Activated CD4-positive, alpha-beta T cell treated with anti-CD3 and anti-CD28 coated beads, Interleukin-2, Interleukin-6, amounts not matched to agents 100 ng/mL and 50 ng/mL, durations not matched to agents 16 hours and 8 hours (primary cell): ENCODE measurements around the gene ARPC3.
"Not testable (repeated sequence)": the region's sequence is repeated elsewhere in the genome, so short reads cannot be mapped to it uniquely, and the experiment has no call there.

Experiments used
- DNase-seq: peaks from one replicate; pipeline ENCODE4 v3.0.0-alpha.2; 2020

Gene ARPC3

GRCh38 chr12:110449799-110450497 lies at the start of gene ARPC3:
TSS of gene ARPC3 (minus strand) at chr12:110450337. CDS start at chr12:110450260, 77 bp downstream.
- peak; percentile 97 for DNase-seq

- no peak for DNase-seq
Measured at GRCh38 chr12:110498984-110499706, 49.0 kb upstream of the ARPC3 start.

- no peak for DNase-seq
Measured at GRCh38 chr12:110475426-110475825, 25.3 kb upstream of the ARPC3 start.

- peak; percentile 98 for DNase-seq
Measured at GRCh38 chr12:110468214-110469048, 18.3 kb upstream of the ARPC3 start, which contains the start of the genes FAM216A and GPN3. TSS of gene FAM216A (plus strand) at chr12:110468845. CDS start at chr12:110468876, 31 bp downstream. TSS of gene GPN3 (minus strand) at chr12:110468257. CDS start at chr12:110468203, 54 bp downstream.

GRCh38 chr12:110467847-110468213 lies 17.7 kb upstream of the ARPC3 start:
- no peak for DNase-seq

GRCh38 chr12:110466791-110467190 lies 16.7 kb upstream of the ARPC3 start:
- no peak for DNase-seq

- not testable (repeated sequence) for DNase-seq
Measured at GRCh38 chr12:110465765-110466164, 15.6 kb upstream of the ARPC3 start.

- no peak for DNase-seq
Measured at GRCh38 chr12:110465024-110465423, 14.9 kb upstream of the ARPC3 start.

- DNase-seq: not testable (repeated sequence)
Measured at GRCh38 chr12:110461189-110461588, 11.1 kb upstream of the ARPC3 start.

GRCh38 chr12:110458756-110459155 lies 8.6 kb upstream of the ARPC3 start:
- DNase-seq: no peak

- DNase-seq: no peak
Measured at GRCh38 chr12:110453569-110454296, 3.6 kb upstream of the ARPC3 start.

- DNase-seq: no peak
Measured at GRCh38 chr12:110451263-110451662, 1.1 kb upstream of the ARPC3 start.

GRCh38 chr12:110444455-110444854 lies 5.7 kb downstream of the ARPC3 start:
- DNase-seq: no peak

GRCh38 chr12:110436231-110436630 lies 13.9 kb downstream of the ARPC3 start:
- DNase-seq: no peak

- DNase-seq: peak; percentile 47
Measured at GRCh38 chr12:110431957-110432587, 18.1 kb downstream of the ARPC3 start.

- not testable (repeated sequence) for DNase-seq
Measured at GRCh38 chr12:110429676-110430075, 20.5 kb downstream of the ARPC3 start.

GRCh38 chr12:110426406-110426805 lies 23.7 kb downstream of the ARPC3 start:
- DNase-seq: no peak

GRCh38 chr12:110424237-110424636 lies 25.9 kb downstream of the ARPC3 start:
- no peak for DNase-seq

GRCh38 chr12:110421701-110422100 lies 28.4 kb downstream of the ARPC3 start:
- no peak for DNase-seq

- DNase-seq: no peak
Measured at GRCh38 chr12:110421159-110421661, 28.9 kb downstream of the ARPC3 start.

GRCh38 chr12:110420644-110421043 lies 29.5 kb downstream of the ARPC3 start:
- not testable (repeated sequence) for DNase-seq

GRCh38 chr12:110417113-110417512 lies 33.0 kb downstream of the ARPC3 start:
- not testable (repeated sequence) for DNase-seq
